ENCODE data around the gene ACSM2B.
"Not testable (repeated sequence)": the region's sequence is repeated elsewhere in the genome, so short reads cannot be mapped to it uniquely, and the experiment has no call there.

DNA sequence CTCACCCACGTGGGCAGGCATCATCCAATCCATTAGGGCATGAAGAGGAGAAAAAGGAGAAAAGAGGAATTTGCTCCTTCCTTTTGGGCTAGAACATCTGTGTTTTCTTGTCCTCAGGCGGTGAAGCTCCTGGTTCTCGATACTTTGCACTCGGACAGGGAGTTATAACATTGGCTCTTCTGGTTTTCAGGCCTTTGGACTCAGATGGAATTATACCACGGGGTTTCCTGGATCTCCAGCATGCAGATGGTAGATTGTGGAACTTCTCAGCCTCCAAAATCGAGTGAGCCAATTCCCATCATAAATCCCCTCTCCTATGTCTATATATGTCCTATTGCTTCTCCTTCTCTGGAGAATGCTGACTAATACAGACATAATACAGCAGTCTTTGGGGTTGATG, 9.9 kb upstream of the ACSM2B start:
- TF ChIP-seq, protein P1, sequence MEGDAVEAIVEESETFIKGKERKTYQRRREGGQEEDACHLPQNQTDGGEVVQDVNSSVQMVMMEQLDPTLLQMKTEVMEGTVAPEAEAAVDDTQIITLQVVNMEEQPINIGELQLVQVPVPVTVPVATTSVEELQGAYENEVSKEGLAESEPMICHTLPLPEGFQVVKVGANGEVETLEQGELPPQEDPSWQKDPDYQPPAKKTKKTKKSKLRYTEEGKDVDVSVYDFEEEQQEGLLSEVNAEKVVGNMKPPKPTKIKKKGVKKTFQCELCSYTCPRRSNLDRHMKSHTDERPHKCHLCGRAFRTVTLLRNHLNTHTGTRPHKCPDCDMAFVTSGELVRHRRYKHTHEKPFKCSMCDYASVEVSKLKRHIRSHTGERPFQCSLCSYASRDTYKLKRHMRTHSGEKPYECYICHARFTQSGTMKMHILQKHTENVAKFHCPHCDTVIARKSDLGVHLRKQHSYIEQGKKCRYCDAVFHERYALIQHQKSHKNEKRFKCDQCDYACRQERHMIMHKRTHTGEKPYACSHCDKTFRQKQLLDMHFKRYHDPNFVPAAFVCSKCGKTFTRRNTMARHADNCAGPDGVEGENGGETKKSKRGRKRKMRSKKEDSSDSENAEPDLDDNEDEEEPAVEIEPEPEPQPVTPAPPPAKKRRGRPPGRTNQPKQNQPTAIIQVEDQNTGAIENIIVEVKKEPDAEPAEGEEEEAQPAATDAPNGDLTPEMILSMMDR (IDR thresholded peaks at IDR 0.05): not testable (repeated sequence)
- TF ChIP-seq POLR2A (IDR thresholded peaks at IDR 0.05): not testable (repeated sequence)

Data from uterus (tissue), 2 donors.